ENCODE data around the gene METTL15.

GRCh38 chr11:28223577-28223976, 115.4 kb downstream of the METTL15 start:
- TF ChIP-seq CTCF (IDR thresholded peaks at IDR 0.05) (no peak), POLR2A (IDR thresholded peaks at IDR 0.05) (no peak), EP300 (IDR thresholded peaks at IDR 0.05) (no peak)

Data from ovary (tissue), 3 donors.